GM21786 (cell line): ENCODE results near the gene EEF2.
A peak's percentile ranks its signal among the peaks of the same experiment; 100 is the strongest.
"Not testable (repeated sequence)": the region's sequence is repeated elsewhere in the genome, so short reads cannot be mapped to it uniquely, and the experiment has no call there.

Source experiments
- ATAC-seq: cut with Tn5 transposase; IDR thresholded peaks from one replicate; pipeline ENCODE4 v1.9.1; 2021; ENCODE audit not compliant: unreplicated experiment

The EEF2 gene

DNA sequence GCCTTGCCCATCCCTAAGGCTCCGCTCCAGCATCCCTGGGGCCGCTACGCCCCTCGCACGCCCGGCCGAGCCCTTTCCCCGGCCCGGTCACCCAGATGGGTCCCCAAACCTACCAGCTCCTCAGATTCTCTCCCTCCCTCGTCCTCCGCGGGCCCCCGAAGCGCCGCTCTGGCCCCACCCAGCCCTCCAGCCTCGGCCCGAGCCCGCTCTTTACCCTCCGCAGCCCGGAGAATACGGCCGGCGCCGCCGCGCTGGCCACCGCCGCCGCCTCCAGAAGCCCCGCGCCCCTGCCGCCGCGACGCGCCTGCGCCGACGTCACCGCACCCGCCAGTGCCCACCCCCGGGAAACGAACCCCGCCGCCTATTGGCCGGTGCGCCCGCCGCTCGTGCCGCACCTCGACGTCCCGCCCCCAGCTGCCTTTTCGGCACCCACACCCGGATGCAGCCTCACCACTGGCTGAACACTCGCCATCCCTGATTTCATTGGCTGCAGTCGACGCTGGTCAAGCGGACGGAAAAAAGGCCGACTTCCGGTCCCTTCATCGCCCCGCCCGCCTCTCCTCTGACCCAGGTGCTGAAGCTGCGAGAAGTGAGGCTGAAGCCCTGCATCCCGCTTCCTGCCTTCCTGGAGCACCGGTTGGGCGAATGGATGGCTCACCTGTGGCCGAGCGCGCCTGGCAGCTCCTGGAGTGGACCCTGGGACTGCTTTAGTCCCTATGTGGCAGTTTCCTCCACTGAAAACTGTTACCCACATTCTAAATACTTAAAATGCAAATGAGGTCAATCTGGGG lies 14.3 kb downstream of the EEF2 start, which contains the start of gene DAPK3:
TSS of gene DAPK3 (minus strand) at position 292 of the 791 bp plus-strand sequence. CDS start 1,364 bp downstream, outside the sequence.
- peak; percentile 90 for ATAC-seq

GRCh38 chr19:3970313-3970807 lies 14.9 kb downstream of the EEF2 start:
- ATAC-seq, result no peak

- no peak for ATAC-seq
Observed at GRCh38 chr19:3969435-3970312, 15.6 kb downstream of the EEF2 start.

DNA sequence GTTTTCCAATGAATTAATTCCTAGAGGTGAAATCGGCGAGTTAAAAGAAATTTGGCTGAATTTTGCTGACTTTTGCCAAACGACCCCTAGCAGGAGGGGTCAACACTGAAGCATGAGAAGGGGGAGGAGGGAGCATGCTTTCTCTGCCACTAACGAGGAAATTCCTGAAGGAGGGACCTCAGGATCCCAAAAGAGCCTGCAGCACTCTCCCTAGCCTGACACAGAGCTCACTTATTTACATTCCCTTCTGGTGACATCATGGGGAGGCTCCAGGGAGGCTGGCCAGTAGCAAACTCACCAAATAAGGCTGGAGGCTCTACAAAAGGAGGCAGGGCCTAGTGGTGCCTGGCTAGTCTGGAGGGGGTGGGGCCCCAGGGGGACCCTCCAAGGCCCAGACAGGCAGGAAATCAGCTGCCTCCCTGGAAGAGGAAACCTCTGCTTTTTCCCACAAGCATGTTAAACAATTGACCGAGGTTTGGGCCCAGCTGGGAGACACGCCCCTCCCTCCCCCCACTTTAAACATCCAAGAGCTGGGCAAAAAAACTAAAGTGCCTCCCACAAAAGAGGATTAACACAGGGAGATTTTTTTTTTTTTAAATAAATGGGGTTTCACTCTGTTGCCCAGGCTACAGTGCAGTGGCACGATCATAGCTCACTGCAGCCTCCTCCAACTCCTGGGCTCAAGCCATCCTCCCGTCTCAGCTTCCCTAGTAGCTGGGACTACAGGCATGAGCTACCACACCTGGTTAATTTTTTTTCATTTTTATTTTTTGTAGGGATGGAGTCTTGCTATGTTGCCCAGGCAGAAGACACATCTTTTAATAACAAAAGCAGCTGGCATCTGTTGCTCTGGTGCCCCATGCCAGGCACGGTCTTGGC lies 16.5 kb downstream of the EEF2 start:
- ATAC-seq, result no peak

- ATAC-seq, result not testable (repeated sequence)
Observed at GRCh38 chr19:3967983-3968382, 17.3 kb downstream of the EEF2 start.

- no peak for ATAC-seq
Observed at GRCh38 chr19:3966051-3967017, 18.9 kb downstream of the EEF2 start.

- no peak for ATAC-seq
Observed at GRCh38 chr19:3964256-3965194, 20.7 kb downstream of the EEF2 start.

GRCh38 chr19:3963458-3964255 lies 21.6 kb downstream of the EEF2 start:
- ATAC-seq, result no peak

DNA sequence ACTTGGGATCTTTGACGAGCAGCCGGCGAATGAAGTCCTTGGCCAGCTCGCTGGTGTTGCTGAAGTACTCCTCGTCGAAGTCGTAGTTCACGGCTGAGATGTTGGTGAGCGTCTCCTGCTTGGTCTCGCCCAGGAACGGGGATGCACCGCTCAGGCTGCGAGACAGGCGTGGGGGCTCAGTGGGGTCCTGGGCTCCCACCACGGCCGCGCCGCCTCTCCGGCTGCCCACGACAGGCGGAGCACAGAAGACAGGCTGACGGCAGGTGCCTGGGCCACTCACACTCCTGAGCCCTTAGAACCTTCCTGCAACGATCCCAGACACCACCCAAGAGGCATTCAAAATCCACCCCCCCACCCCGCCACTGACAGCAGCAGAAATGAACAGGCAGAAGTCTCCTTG lies 24.3 kb downstream of the EEF2 start:
- no peak for ATAC-seq

DNA sequence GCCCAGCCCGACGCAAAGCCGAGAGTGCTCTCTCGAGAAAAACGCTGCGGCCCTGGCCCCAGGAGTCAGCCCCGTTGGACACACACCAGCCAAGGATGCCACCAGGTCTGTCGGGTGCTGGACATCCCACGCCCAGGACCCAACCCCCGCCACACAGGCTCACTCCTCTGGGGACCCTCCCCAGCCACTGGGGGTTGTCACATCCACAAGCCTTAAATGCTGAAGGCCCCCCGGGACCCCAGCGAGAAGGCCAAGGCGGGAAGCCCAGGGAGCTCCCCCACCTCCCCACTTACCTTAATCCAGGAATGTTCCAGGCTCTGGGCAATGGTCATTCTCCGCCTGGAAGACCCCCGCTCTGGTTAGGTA lies 25.5 kb downstream of the EEF2 start:
- no peak for ATAC-seq

DNA sequence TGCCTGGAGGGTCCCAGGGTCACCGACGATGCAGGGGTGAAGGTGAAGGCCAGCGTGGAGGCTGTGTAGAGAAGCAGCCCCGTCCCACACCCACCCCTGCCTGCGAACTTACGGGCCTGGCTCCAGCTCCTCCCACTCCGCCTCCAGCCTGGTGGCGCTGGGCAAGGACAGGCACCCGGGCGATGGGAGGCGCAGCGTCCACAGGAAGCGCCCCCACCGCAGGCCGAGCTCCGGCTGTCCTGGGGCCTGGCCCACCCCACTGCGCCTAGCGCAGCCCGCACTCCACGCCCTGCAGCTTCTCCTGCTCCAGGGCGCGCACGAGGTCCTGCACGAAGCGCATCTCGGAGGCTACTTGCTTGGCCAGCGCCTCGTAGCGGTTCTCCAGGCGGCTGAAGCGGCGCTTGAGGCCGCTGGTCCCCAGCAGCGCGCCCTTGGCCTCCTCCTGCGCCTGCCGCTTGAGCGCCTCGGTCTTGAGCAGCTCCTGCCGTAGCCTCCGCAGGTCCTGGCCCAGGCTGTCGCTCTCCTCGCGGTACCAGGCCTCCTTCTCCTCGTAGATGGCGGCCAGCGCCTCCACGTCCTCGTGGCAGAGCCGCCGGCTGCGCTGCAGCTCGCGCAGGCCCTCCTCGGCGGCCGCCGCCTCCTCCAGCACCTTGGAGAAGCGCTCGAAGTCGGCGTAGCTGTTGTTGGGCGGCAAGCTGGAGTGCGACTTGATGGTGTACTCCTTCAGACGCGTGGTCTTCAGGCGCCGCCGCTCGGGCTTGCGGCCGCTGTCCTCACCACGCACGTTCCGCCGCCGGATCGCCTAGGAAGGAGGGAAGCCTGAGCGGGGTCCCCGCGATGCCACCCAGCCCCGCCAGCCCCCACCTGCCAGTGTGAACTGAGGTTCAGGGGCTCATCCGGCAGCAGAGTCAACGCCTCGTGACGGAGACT lies 26.2 kb downstream of the EEF2 start:
- ATAC-seq, result no peak

DNA sequence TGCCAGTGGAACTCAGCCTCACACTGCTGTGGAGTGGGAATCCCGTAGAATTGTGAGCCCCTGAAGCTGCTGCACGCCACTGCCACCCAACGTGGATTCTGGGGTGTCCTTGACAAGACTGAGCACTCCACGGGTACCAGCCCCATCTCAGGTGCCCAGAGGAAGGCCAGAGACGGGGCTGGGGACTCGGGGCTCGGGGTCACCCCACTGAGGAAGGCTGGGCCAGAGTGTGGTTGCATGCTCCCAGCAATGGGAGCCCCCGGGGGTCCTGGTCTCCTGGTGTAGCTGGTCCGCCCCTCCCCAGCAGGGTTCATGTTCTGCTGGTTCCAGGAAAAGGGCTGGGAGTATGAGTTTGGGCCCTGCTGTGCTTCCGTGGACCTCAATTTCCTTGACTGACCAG lies 29.6 kb downstream of the EEF2 start:
- no peak for ATAC-seq

DNA sequence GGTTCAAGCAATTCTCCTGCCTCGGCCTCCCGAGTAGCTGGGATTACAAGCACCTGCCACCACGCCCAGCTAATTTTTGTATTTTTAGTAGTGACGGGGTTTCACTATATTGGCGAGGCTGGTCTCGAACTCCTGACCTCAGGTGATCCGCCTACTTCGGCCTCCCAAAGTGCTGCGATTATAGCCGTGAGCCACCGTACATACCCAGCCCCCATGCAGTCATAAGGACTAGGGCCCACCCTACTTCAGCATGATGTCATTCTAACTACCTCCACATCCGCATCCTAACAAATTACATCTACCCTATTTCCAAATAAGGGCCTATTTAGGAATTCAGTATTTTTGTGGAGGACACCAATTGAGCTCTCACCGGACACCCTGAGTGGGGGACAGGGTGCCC lies 30.0 kb downstream of the EEF2 start:
- ATAC-seq, result not testable (repeated sequence)

DNA sequence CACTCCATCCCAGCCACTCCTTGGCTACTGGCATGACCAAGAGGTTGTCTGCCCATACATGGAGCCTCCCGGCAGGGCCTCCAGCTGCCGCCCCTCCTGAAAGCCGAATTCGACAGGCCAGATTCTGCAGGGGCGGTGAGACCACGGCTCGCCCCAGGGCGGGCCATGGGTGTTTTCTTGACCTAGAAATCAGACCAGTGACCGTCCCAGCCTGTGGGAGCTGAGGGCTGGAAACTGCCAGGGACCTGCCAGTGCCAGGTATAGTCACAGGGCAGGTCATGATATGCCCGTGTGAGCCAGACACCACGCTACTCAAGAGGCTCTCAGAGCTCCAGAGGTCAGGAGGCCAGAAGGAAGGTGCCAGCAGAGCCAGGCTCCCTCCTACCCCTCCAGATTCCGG lies 31.2 kb downstream of the EEF2 start:
- ATAC-seq, result no peak

DNA sequence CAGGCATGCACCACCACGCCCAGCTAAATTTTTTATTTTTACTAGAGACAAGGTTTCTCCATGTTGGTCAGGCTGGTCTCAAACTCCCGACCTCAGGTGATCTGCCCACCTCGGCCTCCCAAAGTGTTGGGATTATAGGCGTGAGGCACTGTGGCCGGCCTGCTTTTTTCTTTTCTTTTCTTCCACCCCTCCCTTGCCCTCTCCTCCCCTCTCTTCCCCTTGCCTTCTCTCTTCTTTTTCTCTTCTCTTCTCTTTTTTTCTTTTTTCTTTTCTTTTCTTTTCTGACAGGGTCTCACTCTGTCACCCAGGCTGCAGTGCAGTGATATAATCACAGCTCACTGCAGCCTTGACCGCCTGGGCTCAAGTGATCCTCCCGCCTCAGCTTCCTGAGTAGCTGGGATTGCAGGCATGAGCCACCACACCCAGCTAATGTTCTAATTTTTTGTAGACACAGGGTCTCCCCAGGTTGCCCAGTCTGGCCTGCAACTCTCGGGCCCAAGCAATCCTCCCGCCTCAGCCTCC lies 32.4 kb downstream of the EEF2 start:
- not testable (repeated sequence) for ATAC-seq
